HFF-Myc (cell line): ENCODE data around the gene ELP2.
"Not testable (repeated sequence)": the region's sequence is repeated elsewhere in the genome, so short reads cannot be mapped to it uniquely, and the experiment has no call there.

Source experiments
- DNase-seq: peaks from one replicate; pipeline ENCODE4 v3.0.0-alpha.2; 2011; ENCODE audit warnings: low read depth; ENCODE audit errors: extremely low read depth
- H3K4me3 ChIP-seq: replicated peaks from 2 replicates; pipeline ENCODE4 v1.5.1; 2011; ENCODE audit warnings: low read depth, mild to moderate bottlenecking, control low read depth, low read length
- CTCF ChIP-seq: IDR thresholded peaks from 2 replicates; pipeline ENCODE4 v1.5.1; 2012; ENCODE audit warnings: mild to moderate bottlenecking, low read depth, low read length, control low read depth; ENCODE audit errors: missing control alignments

ELP2 gene

GRCh38 chr18:36167692-36168218, 38.1 kb downstream of the ELP2 start:
- no peak for TF ChIP-seq CTCF
- DNase-seq: no peak
- H3K4me3 ChIP-seq: no peak overlapping the region

- H3K4me3 ChIP-seq, DNase-seq: not testable (repeated sequence)
Measured at GRCh38 chr18:36168296-36168695, 38.6 kb downstream of the ELP2 start.

- TF ChIP-seq CTCF: no peak
- no peak for DNase-seq
- H3K4me3 ChIP-seq: no peak overlapping the region
Measured at GRCh38 chr18:36169938-36170337, 40.2 kb downstream of the ELP2 start.

- TF ChIP-seq CTCF: no peak
- no peak for DNase-seq
- H3K4me3 ChIP-seq: no peak overlapping the region
Measured at GRCh38 chr18:36175481-36175880, 45.8 kb downstream of the ELP2 start.

GRCh38 chr18:36176177-36176584, 46.5 kb downstream of the ELP2 start:
- no peak overlapping the region for H3K4me3 ChIP-seq
- DNase-seq: no peak
- no peak for TF ChIP-seq CTCF

- H3K4me3 ChIP-seq: no peak overlapping the region
- no peak for DNase-seq
- TF ChIP-seq CTCF: no peak
Measured at GRCh38 chr18:36176711-36177110, 47.0 kb downstream of the ELP2 start.

- no peak for TF ChIP-seq CTCF
- DNase-seq: no peak
- no peak overlapping the region for H3K4me3 ChIP-seq
Measured at GRCh38 chr18:36177913-36178312, 48.2 kb downstream of the ELP2 start.
